Measurements from ENCODE around the gene RAC2.

The RAC2 gene

DNA sequence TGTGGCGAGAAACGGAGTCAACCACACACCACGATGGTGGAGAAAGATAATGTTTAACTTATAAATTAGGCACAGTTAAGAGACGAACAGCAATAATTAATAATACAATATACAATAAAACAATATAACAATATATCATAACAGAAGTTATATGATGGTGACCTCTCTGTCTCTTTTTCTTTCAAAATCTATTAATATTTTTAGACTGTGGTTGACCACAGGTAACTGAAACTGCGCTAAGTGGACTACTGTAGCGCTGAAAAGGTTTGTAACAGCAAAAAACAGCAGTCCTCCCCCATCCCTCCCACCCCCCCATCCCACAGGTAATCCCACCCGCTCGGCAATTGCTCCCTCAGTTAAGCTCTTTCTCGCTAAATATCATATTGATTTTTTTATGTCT, 28.2 kb downstream of the RAC2 start:
- no peak for DNase-seq

DNA sequence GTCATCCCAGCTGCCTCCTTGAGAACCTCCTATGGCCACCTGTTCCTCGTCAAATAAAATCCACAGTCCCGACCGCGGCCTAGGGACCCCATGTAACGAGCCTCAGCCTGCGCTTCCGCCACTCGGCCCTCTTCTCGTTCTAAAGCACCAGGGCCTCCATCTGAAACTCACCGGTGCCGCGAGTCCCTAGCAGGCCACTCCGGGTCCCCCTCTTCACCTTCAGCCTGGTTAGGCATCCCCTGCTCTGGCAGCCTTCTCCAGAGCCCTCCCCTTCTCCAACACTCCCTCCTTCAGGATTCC, 29.4 kb downstream of the RAC2 start:
- no peak for DNase-seq

DNA sequence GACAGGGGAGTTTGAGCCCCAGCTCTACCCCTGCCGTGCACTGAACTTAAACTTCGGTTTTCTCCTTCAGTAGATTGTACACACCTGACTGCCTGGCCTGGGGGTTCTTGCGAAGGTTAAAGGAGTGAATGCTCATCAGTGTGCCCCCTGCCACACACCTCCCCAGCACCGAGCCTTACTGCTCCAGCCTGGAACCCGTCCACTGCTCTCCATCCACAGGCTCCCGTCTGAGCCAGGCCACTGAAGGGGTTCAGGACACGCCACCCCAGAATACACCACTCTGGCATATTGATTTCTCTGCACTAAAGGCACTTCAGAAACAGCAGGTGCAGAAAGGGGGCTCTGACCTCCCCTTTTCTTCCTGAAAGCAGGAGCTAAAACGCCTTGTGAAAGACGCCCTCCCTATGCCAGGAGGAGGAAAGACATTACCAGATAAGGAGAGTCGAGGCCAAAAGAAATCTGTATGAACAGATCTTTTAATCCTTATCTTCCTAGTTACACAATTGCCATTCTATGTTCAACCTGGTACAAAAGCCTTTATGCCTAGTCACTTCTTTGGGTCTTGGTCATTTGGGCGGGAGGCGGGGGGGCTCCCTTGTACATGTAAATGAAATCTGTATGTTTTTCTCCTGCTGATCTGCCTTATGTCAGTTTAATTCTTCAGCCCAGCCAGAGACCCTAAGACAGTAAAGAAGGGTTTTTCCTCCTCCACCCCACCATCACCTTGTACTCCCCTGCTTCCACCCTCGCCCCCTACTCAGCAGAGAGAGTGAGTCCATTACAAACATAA, 29.9 kb downstream of the RAC2 start:
- no peak for DNase-seq

DNA sequence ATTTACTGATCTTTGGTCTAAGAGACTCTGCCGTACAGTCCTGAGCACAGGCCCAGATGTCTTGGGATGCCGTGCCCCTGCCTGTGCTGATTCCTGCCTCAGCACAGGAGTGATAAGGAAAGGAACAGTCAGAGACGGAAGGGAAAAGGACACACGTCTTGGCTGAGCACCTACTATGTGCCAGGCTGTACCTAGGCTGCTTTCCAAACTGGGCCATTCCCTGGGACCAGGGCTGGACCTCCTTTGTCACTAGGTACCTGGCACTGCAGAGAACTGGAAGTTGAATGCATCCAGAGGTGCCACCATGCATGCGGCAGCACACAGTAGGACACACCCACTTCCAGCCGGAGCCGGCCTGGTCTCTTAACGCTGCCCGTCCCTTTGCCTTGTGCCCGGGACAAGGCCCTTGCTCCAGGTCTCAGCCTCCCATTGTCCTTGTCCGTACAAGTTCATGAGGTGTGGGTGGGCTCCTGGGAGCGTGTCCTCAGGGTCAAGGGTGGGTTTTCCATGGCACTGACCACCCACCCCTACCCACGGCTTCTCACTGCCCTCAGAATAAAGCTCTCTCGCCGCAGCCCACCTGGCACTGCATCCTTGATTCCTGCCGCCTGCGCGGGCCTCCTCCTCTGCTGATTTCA, 30.7 kb downstream of the RAC2 start:
- no peak for DNase-seq

DNA sequence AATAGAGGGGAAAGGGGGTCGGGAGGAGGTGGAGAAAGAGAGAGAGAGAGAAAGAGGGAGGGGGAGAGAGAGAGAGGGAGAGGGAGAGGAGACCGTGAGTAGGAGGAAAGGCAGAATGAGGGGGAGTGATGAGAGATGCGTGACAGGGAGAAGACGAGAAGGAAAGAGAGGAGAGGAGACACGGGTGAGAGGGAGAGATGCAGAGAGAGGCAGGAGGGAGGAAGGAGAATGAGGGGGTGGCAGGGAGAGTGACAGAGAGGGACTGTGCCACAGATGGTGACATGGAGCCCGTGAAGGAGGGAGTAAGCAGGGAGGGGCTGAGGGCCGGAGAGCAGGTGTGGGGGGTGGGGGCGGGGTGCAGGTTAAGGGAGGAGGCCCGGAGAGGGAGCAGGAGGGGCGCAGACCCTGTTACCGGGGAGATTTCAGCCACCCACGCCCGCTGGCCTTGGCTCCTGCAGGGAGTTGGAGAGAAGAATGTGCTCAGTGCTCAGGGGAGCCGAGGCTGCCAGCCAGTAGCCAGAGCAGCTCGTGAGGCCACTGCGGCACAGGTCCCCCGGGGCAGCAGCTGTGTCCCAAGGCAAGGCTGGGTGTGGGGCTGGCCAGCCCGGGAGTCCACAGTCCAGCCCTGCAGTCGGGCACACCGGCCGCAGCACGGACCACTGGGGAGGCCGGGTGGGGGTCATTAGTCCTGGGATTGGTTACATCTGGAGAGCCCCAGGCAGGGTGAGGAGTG, 31.7 kb downstream of the RAC2 start, which contains the start of gene SSTR3:
Gene SSTR3, minus strand, starts transcription at position 304 of the 733 bp plus-strand sequence. CDS start 4,674 bp downstream, outside the sequence.
- no peak for DNase-seq

DNA sequence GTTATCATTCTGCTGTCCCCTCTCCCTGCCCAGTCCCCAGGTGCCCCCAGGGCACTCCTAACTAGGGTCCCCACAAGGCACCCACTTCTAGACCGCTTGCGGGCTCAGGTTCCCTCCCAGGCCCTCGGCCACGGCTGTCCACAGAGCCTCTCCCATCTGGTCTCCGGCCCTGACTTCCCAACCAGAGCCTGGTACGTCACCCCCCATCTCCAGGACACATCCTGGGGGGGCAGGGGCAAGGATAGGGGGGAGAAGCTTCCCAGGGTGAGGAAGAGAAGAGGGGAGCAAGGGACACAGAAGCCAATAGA, 32.2 kb downstream of the RAC2 start:
- no peak for DNase-seq

DNA sequence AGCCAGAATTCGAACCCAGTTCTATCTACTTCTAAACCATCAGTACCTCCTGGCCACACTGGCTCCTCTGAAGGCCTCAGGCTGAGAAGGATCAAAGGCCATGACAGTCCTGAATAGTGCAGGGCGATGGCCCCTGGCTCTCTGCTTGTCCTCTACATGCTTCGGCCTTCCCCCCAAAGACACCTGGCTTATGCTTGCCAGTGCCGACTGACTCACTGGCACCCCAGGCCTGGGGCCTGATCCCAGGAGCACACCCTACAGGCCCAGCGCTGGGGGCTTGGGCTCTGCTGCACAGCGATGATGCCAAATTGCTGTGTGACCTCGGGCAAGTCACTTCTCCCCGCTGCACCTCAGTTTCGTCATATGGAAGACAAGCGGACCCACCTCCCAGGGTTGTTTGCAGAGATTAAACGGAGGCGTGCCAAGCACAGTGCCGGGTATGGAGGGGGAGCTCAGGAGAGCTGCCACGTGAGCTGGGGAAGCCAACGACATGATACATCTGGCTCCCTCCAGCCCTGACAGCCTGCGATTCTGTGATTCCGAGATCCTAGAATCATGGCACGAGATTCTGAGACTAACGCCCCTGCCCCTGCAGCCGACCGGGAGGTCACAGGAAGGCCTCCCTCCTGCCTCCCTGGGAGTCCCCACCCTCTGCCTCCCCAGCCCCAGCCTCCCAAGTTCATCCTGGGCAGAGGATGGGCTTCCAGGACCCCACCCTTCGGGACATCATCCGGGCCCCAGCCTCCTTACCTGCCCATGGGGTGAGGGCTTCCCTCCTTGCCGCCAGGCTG, 32.8 kb downstream of the RAC2 start:
- no peak for DNase-seq

DNA sequence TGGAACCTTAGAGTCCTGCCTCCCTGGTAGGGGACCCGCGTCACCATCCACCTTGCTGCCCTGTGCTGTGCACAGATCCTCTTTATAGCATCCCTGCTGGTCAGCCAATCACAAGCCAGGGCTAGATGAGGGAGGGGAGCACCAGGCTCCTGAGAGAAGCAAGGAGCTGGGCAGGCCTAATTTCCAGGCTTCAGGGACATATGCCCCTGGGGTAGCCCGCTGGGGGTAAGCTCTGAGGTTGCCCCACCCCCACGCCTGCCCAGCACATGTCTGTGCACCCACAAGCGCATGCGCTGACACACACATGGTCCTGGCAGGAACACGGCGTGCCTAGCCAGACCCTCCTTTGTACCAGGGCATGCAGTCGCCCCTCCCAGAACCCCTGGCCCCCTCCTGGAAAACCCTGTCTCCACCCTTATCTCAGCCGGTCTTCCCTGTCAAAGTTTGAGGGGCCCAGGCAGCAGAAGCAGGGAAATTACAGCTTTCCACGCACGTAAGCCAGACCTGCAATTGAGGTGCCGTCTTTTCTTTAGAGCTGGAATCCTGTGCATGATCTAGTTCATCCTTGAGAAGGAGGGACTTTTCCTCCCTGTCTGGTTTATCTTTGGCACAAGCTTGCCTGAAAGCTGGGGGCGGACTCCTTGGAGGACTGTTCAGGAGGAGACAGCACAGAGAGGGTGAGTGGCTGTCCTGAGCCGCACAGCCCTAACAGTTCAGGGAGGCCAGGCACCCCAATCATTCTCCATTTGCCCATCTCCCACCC, 33.8 kb downstream of the RAC2 start:
- DNase-seq, result no peak

DNA sequence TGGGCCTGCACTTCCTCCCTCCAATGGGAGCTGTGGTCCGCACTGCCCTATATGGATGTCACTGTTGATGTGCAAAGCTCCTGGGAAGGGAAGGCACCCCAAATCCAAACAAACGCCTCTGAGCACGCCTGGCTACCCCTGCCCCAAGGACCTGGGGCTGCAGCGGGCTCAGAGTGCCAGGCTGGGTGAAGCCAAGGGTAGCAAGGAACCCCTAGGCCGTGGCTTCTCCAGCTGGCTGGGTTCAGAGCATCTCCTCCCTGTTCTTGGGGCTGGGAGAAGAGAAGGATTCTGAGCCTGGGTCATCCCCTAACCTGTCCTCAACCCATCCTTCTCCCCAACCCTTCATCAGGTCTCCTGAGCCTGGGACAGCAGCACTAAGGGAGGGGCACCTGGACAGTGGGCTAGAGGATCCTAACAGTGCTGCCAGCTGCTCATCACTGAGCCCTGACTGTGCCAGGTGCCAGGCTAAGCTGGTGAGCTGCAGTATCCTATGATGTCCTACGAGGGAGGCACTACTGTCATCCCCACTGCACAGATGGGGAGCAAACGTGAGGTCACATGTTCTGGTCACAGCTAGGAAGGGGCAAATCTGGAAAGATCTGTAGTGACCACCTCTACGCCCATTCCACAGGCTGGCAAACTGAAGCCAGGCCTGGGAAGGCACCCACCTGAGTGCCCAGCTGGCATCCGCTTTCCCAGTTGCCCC, 34.8 kb downstream of the RAC2 start:
- no peak for DNase-seq

DNA sequence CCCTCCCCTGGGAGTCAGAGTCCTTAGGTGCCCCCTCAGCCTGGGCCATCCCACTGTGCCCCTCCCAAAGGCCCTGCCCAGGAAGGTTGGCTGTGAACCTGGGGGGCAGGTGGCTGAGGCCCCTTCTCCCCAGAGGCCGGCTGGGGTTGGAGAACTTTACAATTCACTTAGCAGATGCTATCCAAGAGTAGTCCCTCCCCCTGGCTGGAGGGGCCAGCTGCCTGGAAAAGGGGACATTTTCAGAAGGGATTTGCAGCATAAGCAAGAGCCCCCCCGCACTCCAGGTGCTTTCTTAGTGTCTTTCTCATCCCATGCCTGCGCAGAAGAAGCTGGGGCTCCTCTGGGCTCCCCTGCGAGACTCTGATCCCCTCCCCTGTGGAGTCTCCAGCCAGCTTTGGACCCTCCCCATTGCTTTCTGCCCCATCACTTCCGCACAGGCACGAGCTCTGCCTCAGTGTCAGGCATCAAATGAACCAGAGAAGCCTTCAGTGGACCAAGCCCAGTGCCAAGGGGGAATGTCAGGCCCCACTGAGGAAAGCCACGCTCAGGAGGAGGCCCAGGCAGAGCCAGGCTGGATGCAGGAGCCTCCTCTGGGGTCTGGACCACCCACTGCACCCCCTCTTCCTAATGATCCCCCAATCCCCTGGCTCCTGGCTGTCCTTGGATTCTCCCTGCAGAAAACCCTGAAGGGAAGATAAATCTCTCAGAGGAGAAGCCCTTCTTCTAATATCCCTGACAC, 35.5 kb downstream of the RAC2 start:
- DNase-seq, result no peak

DNA sequence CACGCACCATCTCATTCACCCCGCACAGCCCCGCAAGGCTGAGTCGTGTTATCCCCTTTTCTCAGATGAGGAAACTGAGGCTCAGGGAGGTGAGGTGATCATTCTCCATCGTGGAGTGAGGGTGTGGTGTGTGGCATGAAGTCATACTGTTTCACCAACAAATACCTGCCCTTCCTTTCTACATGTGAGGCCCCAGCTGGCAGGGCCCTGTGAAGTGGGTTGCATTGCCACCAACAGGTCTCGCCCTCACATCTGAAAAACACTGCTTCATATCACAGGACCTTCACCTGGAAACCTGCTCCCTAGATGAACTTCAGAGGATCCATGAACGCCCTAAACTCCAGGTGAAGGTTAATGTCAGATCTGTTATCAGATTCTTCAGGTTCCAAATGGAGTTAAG, 36.1 kb downstream of the RAC2 start:
- DNase-seq, result no peak

DNA sequence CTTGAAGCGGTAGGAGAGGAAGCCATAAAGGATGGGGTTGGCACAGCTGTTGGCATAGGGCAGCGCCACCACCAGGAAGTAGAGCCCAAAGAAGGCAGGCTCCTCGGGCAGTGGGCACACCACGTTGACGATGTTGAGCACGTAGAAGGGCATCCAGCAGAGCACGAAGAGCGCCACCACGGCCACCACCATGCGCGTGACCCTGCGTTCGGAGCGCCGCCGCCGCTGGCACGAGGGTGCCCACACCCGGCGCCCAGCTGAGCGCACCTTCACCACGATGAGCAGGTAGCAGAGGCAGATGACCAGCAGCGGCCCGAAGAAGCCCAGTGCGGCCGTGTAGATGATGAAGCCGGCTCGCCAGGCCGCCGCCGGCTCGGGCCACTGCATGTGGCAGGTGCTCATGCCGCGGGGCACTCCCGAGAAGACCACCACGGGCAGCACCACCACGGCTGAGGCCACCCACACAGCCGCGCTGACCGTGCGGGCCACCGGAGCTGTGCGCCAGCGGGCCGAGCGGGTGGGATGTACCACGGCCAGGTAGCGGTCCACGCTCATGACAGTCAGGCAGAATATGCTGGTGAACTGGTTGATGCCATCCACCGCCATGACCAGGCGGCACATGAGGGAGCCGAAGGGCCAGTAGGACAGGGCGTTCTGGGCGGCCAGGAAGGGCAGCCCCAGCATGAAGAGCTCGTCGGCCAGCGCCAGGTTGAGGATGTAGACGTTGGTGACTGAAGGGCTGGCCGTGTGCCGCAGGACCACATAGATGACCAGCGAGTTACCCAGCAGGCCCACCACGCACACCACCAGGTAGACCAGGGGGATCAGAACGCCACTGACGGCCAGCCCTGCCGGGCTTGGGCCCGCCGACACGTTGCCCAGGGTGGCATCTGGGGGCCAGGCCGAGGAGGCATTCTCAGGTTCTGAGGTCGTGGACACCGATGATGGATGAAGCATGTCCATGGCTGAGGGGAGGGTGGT, 36.9 kb downstream of the RAC2 start:
- no peak for DNase-seq

DNA sequence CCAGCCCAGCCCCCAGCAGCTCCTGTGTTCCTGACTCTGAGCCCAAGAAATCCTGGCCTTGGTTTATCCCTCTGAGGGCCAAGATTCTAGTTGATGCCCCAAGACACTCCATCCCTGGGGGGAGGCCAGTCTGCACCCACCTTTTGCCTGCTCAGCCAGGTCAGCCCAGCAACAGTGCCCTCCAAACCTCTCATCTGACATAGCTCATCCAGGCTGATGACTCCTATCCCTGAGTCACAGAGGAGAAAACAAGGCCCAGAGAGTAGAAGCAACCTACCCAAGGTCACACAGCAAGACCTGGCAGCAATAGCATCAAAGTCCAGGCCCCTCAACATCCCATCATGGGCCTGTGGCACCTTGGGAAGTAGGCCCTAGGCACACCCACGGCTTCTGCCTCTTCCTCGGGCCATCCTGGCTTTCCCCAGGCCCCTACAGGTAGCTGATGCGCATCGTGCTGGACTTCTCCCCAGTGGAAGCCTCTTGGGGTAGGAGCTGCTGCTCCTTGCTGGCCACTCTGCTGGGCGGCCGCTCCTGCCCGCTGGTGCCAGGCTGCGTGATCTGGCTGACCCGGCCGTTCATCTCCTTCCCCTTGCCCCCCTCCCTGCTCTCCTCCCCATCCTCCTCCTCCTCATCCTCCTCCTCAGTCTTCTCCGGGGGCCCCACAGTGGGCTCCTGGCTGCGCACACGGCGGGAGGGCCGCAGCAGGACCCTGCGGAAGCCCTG, 37.8 kb downstream of the RAC2 start:
- DNase-seq, result no peak

DNA sequence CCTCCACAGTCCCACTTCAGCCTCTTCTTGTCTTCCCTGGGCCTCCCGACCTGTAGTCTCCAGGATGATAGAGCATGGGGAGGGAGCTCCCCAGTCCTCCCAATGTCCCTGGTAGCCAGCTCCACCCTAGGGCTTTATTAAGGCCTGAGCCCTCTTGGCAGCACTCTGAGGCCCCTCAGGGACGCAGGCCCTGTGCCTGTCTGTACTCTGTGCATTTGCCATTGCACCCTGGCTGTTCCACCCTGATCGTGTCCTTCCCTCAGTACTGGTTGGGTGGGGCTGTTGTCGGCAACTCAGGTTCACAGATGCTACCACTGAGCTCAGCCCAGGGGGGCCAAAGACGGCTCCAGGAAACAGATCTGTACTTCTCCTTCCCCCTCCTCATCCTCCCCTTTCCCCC, 39.0 kb downstream of the RAC2 start:
- DNase-seq, result no peak

DNA sequence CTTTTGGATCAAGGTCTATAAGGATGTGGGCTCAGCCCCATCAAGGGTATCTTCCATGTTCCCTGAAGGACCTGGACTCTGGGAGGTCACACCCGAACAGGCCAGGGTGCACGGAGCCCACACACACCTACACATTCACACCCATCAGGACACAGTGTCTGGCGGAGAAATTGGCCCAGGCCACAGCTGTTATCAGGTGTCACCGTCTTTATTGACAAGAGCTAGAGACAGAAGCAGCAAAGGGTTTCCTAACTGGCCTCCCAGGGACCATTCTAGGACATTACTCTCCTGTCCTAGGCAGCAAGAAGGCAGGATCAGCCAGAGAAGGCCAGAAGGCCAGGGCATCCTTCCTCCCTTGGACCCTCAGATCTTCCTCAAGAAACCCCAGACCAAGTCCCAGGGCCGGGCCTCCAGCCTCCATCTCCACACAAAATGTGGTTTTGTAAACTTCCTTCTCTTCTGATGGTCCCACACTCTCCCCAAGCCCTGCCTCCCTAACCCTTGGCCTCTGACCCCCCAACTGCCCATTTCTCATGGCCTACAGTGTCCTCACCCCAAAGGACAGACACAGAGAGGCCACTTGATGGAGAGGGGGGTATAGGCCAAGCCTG, 39.9 kb downstream of the RAC2 start:
- DNase-seq, result no peak

DNA sequence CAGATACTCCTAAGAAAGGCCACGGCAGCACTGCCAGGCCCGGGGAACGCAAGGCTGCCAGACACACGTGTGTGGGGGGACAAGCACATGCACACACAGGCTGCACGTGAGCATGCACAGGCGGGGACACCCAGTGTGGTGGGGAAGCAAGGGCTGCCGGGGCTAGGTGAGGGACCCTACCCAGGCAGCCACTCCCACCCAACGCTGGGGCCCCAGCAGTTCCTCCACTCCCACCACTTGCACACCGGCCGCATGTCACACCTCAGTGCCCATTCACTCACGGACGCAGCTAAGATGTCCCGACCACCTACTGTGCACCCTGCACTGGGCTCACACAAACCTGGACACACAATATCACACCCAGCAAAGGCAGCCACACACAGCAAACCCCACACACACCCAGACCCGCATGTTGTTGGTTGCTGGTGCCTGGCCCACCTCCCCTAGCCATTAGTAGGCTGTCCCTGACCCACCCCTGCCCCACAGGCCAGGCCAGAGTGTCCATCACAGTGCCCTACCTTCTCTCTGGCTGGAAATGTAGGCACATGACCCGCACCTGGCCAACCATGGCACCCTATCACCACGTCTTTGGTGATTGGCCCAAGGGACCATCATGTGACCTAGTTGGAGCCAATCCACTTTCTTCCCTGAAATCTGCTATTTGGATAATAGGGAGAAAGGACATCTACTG, 40.6 kb downstream of the RAC2 start:
- no peak for DNase-seq

DNA sequence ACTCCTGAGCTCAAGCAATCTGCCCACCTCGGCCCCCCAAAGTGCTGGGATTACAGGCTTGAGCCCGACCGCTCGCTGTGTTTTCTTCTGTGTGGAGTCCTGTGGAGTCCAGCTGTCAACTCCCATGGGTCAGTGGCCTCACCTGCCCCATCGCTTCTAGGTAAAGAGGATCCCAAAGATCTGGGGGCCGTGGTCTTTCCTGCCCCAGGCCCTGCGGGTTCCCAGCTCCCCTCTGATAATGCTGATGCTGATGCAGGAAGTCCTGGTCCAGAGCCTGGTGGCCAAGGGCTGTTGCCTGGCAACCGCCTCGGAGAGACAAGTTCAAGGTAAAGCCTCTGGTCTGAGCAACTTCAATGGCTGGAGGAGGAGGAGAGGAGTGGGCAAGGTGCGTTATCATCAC, 41.4 kb downstream of the RAC2 start:
- DNase-seq, result no peak

DNA sequence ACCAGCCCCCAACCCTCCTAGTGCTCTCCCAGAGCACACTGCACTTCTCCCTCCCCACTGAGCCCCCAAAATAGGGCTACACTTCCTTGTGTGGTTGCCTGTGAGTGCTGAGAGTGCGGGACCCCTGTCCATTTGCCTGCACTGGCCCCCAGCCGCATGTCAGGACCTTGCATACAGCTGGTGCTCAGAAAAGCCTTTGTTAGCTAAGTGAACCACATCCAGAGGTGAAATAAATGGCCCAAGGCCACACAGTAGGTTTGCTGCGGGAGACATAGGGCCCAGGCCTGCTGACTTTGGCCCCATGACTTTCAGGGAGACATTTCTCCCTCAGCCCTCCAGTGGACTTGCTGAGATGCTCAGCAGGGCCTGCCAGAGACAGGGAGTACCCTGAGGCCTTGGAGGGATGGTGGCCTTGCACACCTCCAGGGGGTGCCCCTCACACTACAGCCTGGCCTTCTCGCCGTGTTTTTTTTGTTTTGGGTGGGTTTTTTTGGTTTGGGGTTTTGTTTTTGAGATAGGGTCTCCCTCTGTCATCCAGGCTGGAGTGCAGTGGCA, 42.0 kb downstream of the RAC2 start:
- DNase-seq, result no peak

Measured in NCI-H1417 treated with DMSO at 0.1 percent for 48 hours (cell line).